A673 (cell line): ENCODE measurements around the gene NFILZ. TPM values are rescaled to one million over a fixed set of nuclear protein-coding genes. Genes with fewer than 3 reads are reported as not detected.

Experiments used
- BruUV-seq: library from RNA; stranded (reverse); fragments of 400-500 nt; replicated peaks from 2 replicates; lab custom pipeline; 2021; lab: Mats Ljungman, UMichigan
- CTCF ChIA-PET: fragments of 300-600 bp; sonication (Branson Sonifier 250); formaldehyde crosslinking; loops from one replicate; lab custom pipeline; 2022; ENCODE audit warnings: antibody characterized with exemption; lab: Charles Lee
- POLR2A ChIA-PET: fragments of 300-600 bp; sonication (Branson Sonifier 250); formaldehyde crosslinking; loops from one replicate; lab custom pipeline; 2022; ENCODE audit warnings: antibody characterized with exemption; ENCODE audit not compliant: low non-redundant PET; lab: Charles Lee
- DNase-seq: peaks from one replicate; pipeline ENCODE4 v3.0.0-alpha.2; 2015; ENCODE audit warnings: low spot score
- H3K27ac ChIP-seq: fragments of 200-600 bp; sonication (generic); 2 replicates; pipeline ENCODE4 v1.5.1; 2016; ENCODE audit warnings: mixed run types, low read depth, mild to moderate bottlenecking, mixed read lengths, antibody characterized with exemption, low read length; ENCODE audit not compliant: poor library complexity, severe bottlenecking
- H3K27me3 ChIP-seq: fragments of 200-600 bp; sonication (generic); replicated peaks from 2 replicates; pipeline ENCODE4 v1.6.1; 2017; ENCODE audit warnings: mixed run types, low read depth, mild to moderate bottlenecking, mixed read lengths, antibody characterized with exemption, low read length; ENCODE audit not compliant: insufficient read depth, poor library complexity
- H3K36me3 ChIP-seq: fragments of 200-600 bp; sonication (generic); 2 replicates; pipeline ENCODE4 v1.6.1; 2016; ENCODE audit warnings: mixed run types, mild to moderate bottlenecking, mixed read lengths, antibody characterized with exemption, low read length; ENCODE audit not compliant: insufficient read depth, poor library complexity, severe bottlenecking
- H3K4me1 ChIP-seq: fragments of 200-600 bp; sonication (generic); 2 replicates; pipeline ENCODE4 v1.6.1; 2017; ENCODE audit warnings: mixed run types, mild to moderate bottlenecking, mixed read lengths, antibody characterized with exemption, low read length; ENCODE audit not compliant: insufficient read depth, poor library complexity, severe bottlenecking
- H3K4me3 ChIP-seq: fragments of 200-600 bp; sonication (generic); 2 replicates; pipeline ENCODE4 v1.5.1; 2016; ENCODE audit warnings: low read depth, mixed run types, mild to moderate bottlenecking, mixed read lengths, low read length; ENCODE audit not compliant: poor library complexity, severe bottlenecking
- H3K9me3 ChIP-seq: fragments of 200-600 bp; sonication (generic); 2 replicates; pipeline ENCODE4 v1.6.1; 2016; ENCODE audit warnings: mixed run types, low read depth, mild to moderate bottlenecking, mixed read lengths, antibody characterized with exemption, low read length; ENCODE audit not compliant: poor library complexity, severe bottlenecking
- EZH2 ChIP-seq: fragments of 200-600 bp; sonication (generic); IDR thresholded peaks from 2 replicates; pipeline ENCODE4 v1.6.1; 2017; ENCODE audit warnings: borderline replicate concordance, low read depth, mild to moderate bottlenecking, mixed read lengths, antibody characterized with exemption, low read length; ENCODE audit not compliant: poor library complexity, severe bottlenecking
- intact Hi-C: fragments of 100-400 bp; cut with micrococcal nuclease; formaldehyde crosslinking; loops from one replicate; pipeline ENCODE4 v1.10.0; 2022; ENCODE audit not compliant: unreplicated experiment
- total RNA-seq: library from RNA; stranded (reverse); gene quantifications from 2 replicates; pipeline ENCODE4 v1.2.3, GENCODE V29; 2021
- TF ChIP-seq, protein P1 (sequence below): fragments of 300-800, 200-600 bp; sonication (generic); conservative IDR thresholded peaks from 2 replicates; pipeline ENCODE4 v1.5.1; 2017; ENCODE audit warnings: low read depth, mild to moderate bottlenecking, antibody characterized with exemption, low read length, moderate library complexity, mixed read lengths

The NFILZ gene
- total RNA-seq, 1 experiment from 2014 or later, result not detected

DNA sequence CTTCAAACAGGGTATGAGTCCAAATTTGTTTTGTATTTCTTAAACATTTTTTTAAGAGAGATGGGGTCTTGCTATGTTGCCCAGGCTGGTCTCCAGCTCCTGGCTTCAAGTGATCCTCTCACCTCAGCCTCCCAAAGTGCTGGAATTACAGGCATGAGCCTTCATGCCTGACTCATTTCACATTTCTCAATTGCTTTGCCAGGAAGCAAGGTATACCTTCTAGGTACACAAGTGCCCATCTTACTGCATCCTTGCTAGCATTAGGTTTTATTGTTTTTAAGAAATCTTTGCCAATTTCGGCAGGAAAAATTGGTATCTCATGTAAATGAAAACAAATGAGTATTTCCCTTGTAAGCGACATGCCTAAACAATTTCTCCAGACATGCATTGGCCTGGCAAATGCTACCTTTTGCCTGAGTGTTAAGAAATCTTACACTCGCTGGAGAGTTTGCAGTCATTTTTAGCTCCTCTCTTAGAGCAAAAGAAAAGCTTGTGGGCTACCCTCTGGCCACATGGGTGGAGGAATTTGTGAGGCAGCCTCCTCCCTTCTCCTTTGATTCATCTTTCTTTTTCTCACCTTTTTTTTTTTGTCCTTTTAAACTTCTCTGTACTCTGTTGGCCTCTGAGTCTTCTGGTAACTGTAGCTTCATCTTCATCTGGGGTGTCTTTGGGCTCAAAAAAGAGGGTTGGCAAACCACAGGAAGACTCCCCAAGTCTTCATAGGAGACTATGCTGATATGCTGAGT is 35.2 kb downstream of the NFILZ start:
- H3K27me3 ChIP-seq, result no peaks in the 10 kb centered on the region
- no peak overlapping the region for H3K27ac ChIP-seq
- intact Hi-C loops, result no loop called here
- TF ChIP-seq EZH2, result no peak
- TF ChIP-seq, protein P1, sequence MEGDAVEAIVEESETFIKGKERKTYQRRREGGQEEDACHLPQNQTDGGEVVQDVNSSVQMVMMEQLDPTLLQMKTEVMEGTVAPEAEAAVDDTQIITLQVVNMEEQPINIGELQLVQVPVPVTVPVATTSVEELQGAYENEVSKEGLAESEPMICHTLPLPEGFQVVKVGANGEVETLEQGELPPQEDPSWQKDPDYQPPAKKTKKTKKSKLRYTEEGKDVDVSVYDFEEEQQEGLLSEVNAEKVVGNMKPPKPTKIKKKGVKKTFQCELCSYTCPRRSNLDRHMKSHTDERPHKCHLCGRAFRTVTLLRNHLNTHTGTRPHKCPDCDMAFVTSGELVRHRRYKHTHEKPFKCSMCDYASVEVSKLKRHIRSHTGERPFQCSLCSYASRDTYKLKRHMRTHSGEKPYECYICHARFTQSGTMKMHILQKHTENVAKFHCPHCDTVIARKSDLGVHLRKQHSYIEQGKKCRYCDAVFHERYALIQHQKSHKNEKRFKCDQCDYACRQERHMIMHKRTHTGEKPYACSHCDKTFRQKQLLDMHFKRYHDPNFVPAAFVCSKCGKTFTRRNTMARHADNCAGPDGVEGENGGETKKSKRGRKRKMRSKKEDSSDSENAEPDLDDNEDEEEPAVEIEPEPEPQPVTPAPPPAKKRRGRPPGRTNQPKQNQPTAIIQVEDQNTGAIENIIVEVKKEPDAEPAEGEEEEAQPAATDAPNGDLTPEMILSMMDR, result no peak
- peaks cover 8% of the 10 kb centered on the region for H3K4me1 ChIP-seq
- ChIA-PET POLR2A (no interaction called here), CTCF (no interaction called here)
- H3K9me3 ChIP-seq, result no peaks in the 10 kb centered on the region
- BruUV-seq, result no TSS peak
- no peak for DNase-seq
- H3K4me3 ChIP-seq, result no peak overlapping the region
- no peaks in the 10 kb centered on the region for H3K36me3 ChIP-seq

GRCh38 chr19:8666814-8667405 is 36.5 kb downstream of the NFILZ start:
- no peak for DNase-seq
- ChIA-PET CTCF (no interaction called here), POLR2A (no interaction called here)
- H3K27ac ChIP-seq, result no peak overlapping the region
- peaks cover 8% of the 10 kb centered on the region for H3K4me1 ChIP-seq
- H3K4me3 ChIP-seq, result no peak overlapping the region
- TF ChIP-seq, protein P1, result no peak
- no peak for TF ChIP-seq EZH2
- H3K36me3 ChIP-seq, result no peaks in the 10 kb centered on the region
- H3K9me3 ChIP-seq, result no peaks in the 10 kb centered on the region
- H3K27me3 ChIP-seq, result no peaks in the 10 kb centered on the region
- intact Hi-C loops, result no loop called here
- no TSS peak for BruUV-seq

GRCh38 chr19:8673276-8673891 is 43.0 kb downstream of the NFILZ start:
- intact Hi-C loops, result no loop called here
- POLR2A ChIA-PET, result no interaction called here
- DNase-seq, result no peak
- no peaks in the 10 kb centered on the region for H3K9me3 ChIP-seq
- no TSS peak for BruUV-seq
- H3K27me3 ChIP-seq, result peaks cover 6% of the 10 kb centered on the region
- H3K27ac ChIP-seq, result no peak overlapping the region
- H3K4me1 ChIP-seq, result no peaks in the 10 kb centered on the region
- TF ChIP-seq EZH2, result no peak
- TF ChIP-seq, protein P1, result no peak
- no peaks in the 10 kb centered on the region for H3K36me3 ChIP-seq
- H3K4me3 ChIP-seq, result no peak overlapping the region
- CTCF ChIA-PET, result no interaction called here
